Testis (tissue), 2 donors: ENCODE results near the gene CCT7.

Experiments used
- POLR2A ChIP-seq: fragments of 450-650 bp; IDR thresholded peaks from one replicate; pipeline ENCODE4 v1.6.1; 2017; ENCODE audit warnings: antibody characterized with exemption, mild to moderate bottlenecking, moderate library complexity
- TF ChIP-seq, protein P1 (sequence below), 3 experiments: fragments of 450-650 bp in 2 of 3; fragments of 200-600 bp in 1 of 3; sonication (generic) in 1 of 3; IDR thresholded peaks; one replicate each; pipeline ENCODE4 v1.5.1; 2016 to 2019; ENCODE audit warnings: antibody characterized with exemption in 3 of 3, mild to moderate bottlenecking in 2 of 3, moderate library complexity in 1 of 3

DNA sequence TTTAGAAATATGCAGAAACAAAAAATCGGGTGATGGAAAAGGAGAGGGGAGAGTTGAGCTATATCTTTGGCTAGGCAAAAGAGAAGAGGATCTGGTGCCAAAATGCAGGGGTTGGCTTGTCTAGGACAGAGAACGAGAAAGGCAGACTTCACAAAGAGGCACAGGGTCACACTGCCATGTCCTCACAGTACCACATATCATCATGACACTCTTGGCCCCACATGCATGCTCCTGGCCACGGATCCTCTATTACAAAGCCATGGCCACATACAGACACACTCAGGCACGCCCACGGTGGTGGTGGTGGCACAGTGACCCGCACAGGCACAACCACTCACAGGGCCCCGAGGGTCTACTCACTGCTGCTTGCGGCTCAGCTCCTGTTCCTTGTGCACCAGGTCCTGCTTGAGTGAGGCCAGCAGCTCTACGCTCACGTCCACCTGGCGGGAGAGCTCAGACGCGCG lies 34.3 kb downstream of the CCT7 start:
- TF ChIP-seq, protein P1, sequence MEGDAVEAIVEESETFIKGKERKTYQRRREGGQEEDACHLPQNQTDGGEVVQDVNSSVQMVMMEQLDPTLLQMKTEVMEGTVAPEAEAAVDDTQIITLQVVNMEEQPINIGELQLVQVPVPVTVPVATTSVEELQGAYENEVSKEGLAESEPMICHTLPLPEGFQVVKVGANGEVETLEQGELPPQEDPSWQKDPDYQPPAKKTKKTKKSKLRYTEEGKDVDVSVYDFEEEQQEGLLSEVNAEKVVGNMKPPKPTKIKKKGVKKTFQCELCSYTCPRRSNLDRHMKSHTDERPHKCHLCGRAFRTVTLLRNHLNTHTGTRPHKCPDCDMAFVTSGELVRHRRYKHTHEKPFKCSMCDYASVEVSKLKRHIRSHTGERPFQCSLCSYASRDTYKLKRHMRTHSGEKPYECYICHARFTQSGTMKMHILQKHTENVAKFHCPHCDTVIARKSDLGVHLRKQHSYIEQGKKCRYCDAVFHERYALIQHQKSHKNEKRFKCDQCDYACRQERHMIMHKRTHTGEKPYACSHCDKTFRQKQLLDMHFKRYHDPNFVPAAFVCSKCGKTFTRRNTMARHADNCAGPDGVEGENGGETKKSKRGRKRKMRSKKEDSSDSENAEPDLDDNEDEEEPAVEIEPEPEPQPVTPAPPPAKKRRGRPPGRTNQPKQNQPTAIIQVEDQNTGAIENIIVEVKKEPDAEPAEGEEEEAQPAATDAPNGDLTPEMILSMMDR (IDR thresholded peaks at IDR 0.05): no peak
- TF ChIP-seq POLR2A: no peak
